Measurements from ENCODE around the gene LYPD4.

The LYPD4 gene

DNA sequence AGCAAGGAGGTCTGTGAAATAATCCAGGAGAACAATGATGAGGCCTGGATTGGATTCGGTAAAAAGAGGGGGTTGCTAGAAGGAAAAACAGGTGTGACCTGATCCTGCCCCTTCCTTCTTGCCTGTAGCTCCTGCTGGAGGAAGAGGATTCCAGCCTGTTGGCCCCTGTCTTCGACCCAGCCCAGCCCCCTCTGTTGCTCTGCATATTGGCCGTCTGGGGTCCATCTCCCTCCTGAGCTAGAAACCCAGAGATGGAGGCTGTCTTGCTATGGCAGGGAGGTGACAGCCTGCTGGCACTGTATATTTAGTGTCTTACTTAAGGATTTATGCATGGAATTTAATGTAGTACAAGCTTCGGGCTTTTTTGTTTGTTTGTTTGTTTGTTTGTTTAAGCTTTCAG lies 7.0 kb upstream of the LYPD4 start:
- DNase-seq (ENCODE audit: low read depth in 2 of 2) = no peak

DNA sequence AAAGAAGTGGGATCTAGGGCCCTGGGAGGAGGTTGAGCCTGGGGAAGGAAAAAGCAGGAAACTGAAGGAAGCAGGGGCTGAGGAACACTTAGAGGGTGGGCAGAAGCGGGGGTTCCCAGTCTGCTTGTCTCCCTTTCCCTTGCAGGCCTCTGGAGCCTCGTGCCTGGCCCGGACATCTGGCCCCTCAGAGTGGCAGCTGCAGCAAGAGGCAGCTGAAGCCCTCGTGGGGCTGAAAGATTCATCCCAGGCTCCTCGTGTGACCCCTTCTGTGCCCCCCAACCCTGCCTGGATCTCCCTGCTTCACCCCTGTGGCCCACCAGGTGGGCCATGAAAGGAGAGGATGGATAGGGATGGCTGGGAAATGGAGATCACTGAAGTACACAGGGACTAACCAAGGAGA lies 5.9 kb upstream of the LYPD4 start:
- DNase-seq (ENCODE audit: low read depth in 2 of 2) = no peak

DNA sequence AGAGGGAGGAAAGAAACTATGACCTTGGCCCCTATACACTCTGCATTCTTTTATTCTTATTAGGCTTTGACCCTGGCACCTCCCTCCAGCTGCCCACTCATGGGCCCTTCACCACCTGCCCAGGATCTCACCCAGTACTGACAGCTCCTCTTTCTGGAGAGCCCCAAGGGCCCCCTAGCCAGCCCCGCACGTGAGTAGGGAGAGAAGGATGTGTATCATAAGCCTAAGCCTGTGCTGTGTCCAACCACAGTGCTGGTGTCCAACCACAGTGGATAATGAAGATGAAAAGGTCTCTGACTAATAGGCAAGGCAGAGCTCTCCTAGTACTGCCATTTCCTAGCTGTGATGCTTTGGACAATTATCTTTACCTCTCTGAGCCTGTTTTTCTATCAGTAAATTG lies 4.6 kb upstream of the LYPD4 start:
- DNase-seq (ENCODE audit: low read depth in 2 of 2) = no peak

DNA sequence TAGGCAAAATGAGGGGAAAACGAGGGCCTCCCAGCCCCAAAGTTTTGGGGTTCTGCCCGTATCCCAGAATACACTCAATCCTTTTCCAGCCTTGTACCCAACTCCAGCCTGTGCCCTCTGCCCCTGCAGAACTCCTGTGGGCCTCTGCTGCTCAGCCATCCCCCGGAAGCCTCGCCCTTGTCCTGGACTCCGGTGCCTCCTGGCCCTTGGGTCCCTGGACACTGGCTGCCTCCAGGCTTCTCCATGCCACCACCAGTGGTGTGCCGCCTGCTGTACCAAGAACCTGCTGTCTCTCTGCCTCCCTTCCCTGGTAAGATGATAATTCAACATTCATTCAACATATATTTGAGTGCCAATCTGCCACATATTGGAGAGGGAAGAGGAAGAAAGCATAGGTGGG lies 4.2 kb upstream of the LYPD4 start:
- DNase-seq (ENCODE audit: low read depth in 2 of 2) = no peak

DNA sequence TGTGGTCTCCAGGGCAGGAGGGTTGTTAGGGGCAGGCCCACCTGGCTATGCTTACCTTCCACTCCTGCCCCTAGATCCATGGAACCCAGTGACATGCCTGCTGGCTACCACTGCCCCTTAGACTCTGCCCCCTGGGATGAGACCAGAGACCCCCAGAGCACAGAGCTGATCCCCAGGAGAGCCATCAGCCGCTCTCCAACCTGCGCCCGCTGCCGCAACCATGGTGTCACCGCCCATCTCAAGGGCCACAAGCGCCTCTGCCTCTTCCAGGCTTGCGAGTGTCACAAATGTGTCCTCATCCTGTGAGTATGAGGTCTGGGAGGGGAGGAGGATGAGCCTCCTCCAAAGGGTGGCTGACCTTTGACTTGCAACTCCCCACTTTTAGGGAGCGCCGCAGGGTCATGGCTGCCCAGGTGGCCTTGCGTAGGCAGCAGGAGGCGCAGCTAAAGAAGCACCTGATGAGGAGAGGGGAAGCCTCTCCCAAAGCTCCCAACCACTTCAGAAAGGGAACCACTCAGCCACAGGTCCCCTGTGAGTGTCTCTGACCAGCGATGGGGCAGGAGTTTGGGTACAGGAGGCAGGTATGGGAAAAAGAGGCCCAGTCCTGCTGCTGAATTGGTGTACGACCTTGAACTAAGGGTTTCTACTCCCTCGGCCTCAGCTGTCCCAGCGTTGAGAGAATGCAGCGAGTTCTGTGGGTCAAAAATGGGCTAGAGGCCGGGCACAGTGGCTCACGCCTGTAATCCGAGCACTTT lies 3.0 kb upstream of the LYPD4 start:
- no peak for DNase-seq (ENCODE audit: low read depth in 2 of 2)

DNA sequence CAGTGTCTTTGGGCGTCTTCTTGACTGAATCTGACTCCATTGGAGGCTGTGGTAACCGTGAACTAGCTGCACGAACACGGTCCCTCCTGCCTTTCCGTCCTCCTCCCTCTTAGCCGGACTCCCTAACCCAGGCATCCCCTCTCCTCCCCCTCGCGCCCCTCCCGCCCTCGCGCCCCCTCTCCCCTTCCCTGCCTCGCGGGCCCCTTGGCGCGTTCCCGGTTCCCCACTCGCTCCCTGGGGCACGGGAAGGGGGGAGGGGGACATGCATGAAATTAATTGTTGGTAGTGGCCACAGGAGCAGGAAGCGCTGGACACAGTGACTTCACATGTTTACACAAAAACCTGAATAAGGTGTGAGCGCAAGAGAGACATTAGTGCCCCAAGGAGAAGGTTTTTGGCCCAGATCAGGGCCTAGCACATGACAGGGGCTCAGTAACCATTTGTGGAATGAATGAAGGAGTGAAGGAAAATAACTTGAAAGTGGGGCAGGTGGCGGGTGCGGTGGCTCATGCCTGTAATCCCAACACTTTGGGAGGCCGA lies 638 bp upstream of the LYPD4 start:
- no peak for DNase-seq (ENCODE audit: low read depth in 2 of 2)

DNA sequence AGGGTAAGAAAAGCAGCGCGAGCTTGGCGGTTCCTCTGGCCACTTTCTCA lies 343 bp upstream of the LYPD4 start, which contains the start of gene DMRTC2:
TSS of gene DMRTC2 (plus strand) at position 42 of the 50 bp plus-strand sequence. CDS start 2,387 bp downstream, outside the sequence.
- no peak for DNase-seq (ENCODE audit: low read depth in 2 of 2)

DNA sequence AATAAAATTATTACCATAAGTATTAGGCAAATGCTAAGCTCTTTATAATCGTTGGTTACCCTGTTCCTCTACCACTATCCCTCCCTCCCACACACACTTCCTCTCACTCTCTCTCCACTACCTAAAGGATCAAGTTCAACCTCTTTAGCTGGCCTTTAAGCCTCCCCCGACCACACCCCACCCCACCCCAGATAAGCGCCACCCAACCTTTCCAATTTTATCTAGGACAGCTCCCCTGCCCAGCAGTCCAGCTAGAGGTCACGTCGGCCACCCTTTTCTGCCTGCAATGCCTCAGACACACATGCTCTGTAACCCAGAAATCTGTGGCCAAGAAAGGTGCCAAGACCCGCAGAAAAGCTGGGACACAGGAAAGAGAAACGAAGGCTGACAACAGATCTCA lies 1.1 kb downstream of the LYPD4 start:
- DNase-seq (ENCODE audit: low read depth in 2 of 2) = no peak

DNA sequence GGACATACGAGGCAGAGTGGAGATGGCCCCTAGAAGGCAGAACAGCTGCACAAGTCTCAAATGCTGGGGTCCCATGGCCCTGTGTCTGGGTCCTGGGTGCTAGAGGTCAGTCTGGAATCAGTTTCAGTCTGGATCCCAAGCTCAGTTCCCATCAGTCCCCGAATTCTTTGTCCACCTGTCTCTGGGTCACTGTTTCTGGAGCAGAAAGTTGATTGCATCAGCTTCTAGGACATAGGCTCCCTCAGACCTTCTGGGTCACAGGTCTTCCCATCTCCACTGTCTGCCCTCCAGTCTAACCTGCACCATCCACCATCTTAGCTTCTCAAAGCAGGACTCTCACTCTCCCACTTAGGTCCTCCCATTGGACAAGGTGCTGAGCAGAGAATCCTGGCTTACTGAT lies 5.3 kb downstream of the LYPD4 start:
- DNase-seq (ENCODE audit: low read depth in 2 of 2) = no peak

DNA sequence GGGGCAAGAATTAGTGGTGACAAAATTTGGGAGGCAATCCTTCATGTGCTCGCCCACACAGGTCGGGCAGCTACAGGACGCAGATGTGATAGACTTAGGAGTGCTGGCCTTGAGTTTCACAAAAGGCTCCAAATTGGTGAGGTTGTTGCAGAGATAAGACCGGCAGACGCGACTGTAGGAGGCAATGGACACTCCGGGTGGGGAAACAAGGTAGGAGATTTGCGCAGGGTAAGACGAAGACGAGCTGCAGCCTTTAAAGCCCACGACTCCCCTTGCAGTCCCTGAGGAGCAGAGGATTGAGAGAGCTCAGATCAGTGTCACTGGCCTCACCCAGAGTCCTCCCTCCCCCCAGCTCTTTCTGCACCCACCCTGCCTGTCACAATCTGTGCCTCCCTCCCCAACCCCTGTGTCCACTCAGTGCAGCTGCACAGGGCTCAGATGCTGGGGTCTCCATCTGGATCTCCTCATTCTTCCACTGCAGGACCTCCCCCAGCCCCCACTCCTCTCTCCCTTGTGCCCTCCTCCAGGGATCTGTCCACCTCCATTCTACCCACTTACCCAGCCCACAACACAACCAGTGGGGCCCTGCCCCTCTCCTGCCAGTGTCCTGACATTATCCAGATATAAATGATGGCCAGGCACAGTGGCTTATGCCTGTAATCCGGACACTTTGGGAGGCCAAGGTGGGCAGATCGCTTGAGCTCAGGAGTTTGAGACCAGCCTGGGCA lies 6.3 kb downstream of the LYPD4 start:
- DNase-seq (ENCODE audit: low read depth in 2 of 2) = no peak

DNA sequence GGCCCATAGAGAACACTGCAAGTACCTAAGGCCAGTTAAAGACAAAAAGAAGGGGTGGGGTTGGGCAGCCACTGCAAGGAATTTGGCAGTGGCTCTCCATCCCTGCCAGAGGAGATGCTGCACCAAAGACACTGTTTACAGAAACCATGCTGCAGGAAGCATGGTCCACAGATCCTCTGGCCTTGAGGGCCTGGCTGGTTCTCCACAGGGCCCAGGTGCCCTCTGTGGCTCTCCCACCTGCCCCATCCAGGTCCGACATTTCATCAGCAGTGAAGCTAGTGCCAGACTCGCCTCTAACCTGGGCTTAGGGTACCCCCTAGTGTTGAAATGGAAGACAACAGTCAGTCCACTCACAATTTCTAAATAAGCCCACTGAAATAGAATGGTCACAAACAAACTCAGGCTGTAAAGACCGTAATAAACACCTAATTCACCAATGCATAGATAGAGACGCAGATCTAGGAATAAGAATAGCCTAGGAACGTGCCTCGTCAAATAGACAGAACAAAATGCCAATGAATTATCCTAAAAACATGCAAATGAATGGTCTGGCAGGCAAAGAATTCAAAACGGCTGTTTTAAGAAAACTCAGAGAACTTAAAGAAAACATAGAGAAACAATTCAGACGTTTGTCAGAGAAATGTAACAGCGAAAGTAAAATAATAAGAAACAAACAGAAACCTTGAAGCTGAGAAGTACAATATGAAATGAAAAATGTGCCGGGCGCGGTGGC lies 23.3 kb downstream of the LYPD4 start:
- peak; percentile 14 to 27 for DNase-seq (ENCODE audit: low read depth in 2 of 2)

DNA sequence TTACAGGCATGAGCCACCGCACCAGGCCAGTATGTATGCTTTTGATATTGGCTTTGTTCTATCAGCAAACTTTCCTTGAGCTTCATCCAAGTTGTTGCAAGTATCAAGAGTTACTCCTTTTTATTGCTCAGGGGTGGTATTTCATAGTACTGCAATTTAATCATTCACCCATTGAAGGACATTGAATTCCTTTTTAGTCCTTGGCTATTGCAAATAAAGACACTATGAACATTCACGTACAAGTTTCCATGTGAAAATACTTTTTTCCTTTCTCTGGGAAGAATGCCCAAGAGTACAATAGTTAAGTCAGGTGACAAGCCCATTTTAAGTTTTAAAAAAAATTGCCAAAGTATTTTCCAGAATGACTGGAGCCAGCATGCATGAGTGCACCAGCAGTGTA lies 27.7 kb downstream of the LYPD4 start:
- DNase-seq (ENCODE audit: low read depth in 2 of 2) = no peak

DNA sequence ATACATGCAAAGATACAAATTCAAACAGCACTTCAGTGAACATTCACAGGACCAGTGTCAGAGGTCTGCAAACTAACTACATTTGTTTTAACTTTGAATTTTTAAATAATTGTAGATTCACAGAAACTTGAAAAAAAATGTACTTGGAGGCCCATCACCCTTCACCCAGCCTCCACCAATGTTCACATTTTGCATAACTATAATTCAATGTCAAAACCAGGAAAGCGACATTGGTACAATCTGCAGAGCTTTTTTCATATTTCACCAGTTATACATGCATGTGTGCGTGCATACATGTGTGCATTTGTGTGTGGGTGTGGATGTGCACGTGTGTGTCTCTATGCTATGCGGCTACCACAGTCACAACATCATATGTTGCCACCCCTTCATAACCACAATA lies 29.2 kb downstream of the LYPD4 start:
- DNase-seq (ENCODE audit: low read depth in 2 of 2) = no peak

DNA sequence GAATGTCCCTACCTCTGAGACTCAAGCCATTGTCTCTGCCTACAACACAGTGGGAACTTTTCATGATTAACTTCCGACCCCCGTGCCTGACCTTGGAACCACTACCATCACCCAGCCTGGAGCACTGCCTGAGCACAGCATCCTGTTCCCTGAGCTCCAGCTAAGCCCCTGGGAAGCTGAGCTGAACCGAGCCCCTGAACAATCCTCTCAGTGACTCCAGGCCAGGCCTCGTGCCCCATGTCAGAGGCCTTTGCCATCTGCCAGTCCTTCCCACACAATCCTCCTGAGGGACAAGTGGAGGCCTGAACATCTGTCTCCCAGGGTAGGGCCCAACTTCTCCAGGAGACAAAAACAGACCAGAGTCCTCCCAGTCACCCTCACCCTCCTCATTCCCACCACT lies 30.6 kb downstream of the LYPD4 start:
- DNase-seq (ENCODE audit: low read depth in 2 of 2) = no peak

DNA sequence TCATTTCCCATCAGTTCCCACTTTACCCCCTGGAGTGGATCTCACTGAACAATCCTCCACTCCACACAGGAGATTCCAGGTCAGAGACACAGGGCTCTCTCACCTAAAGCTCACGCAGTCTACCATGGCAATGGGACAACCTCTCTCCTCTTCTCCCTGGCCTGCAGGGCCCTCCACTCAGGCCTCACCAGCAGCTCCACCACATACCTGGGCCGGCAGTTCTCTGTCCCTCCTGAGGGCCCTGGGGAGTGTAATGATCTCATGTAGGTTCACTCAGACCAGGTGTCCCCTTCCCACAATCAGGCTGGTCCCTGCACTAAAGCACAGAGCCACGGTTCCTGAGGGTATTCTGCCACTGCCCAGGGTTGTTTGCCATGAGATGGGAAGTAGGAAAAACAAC lies 32.5 kb downstream of the LYPD4 start:
- DNase-seq (ENCODE audit: low read depth in 2 of 2) = no peak

DNA sequence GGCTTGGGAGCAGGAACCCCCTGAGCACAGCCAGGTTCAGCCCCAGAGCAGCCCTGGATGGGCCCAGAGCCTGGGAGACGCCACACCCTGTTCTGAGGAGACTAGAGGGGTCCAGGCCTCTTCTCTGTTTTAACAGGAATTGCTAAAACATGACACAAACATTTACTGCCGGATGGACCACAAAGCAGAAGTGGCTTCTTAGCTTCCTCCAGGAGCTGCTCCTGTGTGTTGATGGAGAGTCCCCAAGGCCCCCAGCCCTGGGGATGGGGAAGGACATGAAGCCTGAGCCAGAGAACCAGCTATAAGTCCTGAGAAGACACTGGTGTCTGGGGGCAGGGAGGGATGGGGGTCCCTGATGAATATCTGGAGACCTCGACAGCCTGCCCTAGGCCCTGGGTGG lies 33.4 kb downstream of the LYPD4 start:
- DNase-seq (ENCODE audit: low read depth in 2 of 2) = no peak

DNA sequence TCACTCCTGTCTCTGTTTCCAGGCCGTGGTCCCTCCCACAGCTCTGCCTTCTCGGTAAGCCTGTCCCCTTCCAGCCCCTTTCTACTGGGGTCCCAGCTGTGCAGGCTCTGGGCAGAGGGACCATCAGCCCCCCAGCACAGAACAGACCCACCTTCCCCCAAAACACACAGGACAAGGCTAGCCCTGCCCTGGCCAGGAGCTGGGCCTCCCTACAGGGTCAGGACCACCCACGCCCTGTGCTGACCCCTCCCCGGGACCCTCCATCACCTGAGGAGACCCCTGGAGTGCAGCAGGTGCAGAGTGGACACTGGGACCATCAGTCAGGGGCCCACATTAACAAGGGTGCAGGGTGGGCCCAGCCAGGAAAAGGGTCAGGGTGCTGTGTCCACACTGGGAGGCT lies 34.2 kb downstream of the LYPD4 start:
- DNase-seq (ENCODE audit: low read depth in 2 of 2) = no peak

DNA sequence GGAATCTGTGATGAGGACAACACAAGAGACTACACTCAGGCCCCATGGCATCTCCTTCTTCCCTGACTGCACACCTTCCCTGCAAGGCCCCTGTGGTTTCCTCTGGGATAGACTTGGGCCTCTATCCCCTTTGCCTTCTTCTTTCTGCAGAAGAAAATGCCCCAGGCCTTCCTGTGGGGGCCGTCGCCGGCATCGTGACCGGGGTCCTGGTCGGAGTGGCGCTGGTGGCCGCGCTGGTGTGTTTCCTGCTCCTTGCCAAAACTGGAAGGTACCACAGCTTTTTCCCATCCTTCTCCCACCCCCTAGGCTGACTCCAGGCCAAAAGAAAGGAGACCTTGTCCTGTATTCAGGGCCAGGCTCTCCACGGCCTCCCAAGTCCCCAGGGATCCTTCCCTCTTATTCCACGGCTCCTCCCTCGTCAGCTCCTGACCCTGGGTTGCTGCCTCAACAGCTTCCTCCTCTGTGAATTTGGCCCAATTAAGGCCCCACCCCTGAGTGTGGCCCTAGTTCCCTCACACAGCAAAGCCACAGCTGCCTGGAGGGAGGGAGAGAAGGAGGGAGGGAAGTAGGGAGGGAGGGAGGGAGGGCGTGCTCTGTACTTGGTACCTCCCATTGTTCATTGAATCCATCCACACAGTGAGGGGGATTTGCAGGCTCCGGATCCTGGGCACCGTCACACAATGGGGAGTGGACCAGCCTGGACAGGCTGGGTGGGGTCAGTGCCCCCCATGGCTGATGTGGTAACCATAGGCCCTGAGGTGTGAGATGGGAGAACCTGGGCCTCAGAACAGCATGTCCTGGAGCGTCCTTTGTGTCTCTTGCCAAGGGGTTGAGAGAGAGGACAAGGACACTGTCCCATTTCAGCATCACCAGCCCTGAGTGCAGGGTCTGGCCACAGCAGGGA lies 35.6 kb downstream of the LYPD4 start:
- no peak for DNase-seq (ENCODE audit: low read depth in 2 of 2)

DNA sequence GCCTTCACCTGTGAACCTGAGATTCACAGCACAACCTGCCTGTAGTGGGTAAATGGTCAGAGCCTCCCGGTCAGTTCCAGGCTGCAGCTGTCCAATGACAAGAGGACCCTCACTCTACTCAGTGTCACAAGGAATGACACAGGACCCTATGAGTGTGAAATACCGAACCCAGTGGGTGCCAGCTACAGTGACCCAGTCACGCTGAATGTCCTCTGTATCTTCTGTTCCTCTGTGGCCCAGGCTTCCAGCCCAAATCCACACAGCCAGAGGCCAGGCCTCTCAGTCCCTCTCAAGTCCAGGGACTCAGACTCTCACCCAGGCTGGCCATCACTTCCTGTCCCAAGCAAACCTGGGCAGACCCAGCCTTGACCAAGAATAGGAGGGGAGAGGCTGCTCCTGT lies 37.3 kb downstream of the LYPD4 start:
- DNase-seq (ENCODE audit: low read depth in 2 of 2) = no peak

DNA sequence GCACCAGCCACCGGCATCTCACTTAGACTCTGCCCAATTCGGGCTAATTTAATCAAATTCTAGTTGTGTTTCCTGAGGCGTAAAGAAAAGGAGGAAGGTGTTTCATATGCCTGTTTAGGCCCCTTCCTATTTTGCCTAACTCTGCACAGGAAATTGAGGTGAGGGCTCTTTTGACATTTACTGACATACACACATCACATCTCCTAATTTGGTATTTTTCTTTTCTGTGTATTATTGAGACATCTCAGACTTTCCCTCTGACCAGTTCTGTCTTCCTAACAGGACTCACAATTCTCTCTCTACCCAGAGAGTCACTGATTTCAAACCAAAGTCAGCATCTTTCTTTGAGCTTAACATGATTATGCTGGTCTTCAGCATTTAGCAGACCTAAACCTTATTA lies 40.1 kb downstream of the LYPD4 start:
- DNase-seq (ENCODE audit: low read depth in 2 of 2) = no peak

DNA sequence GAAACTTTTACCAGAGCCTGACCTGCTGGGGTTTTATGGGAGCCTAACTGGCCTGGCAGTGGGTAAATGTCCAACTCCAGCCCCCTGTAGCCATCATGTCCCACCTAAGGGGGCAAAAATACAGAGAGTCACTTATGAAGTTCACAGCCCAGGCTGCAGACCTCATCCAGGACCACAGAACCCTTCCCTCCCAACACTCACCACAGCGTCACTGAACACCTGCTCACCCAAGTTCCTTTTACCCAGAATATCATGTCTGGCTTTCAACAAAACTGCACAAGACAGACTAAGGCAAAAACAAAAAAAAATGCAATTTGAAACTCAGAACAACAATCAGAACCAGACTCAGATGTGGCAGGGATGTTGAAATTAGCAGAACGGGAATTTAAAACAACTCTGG lies 41.7 kb downstream of the LYPD4 start:
- DNase-seq (ENCODE audit: low read depth in 2 of 2) = no peak

DNA sequence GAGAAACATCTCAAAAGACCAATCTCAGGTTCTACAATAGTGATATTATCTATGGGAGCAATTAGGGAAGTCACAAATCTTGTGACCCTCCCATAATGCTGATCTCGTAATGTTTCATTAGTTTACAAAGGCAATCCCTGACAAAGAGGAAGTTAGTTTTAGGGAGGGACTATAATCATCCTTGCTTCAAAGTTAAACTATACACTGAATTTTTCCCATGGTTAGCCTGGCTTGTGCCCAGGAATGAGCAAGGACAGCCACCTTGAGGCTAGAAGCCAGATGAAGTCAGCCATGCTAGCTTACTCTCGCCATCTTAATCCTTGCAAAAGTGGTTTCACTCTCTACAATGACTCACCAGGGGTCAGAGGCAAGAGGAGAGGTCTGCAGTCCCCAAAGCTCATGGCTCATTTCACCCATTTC lies 42.7 kb downstream of the LYPD4 start:
- no peak for DNase-seq (ENCODE audit: low read depth in 2 of 2)
